Measurements from ENCODE around the gene PDGFA. TPM values are rescaled to one million over a fixed set of nuclear protein-coding genes. Genes with fewer than 3 reads are reported as not detected.
A peak's percentile ranks its signal among the peaks of the same experiment; 100 is the strongest.

The PDGFA gene
- total RNA-seq, 1 donor from 2014 or later: 53.9 TPM

DNA sequence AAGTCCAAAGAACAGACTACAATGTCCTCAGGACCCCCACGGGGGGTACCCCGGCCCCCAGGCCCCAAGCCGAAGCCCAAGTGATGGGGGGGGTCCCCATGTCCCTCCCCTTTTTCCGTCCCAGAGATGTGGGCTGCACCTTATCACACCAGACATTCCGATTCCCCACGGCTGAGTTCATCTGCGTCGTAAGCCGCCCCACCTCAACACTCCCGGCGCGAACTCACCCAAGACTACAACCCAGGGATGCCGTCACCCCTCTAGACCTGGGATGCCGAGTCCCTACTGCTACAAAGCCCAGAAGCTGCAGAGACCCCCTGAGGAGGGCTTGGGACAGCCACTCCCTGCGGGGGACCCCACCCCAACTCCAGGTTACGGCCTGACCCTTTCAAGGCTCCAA lies 14.5 kb downstream of the PDGFA start:
- DNase-seq (ENCODE audit: low read depth in 2 of 2): no peak

DNA sequence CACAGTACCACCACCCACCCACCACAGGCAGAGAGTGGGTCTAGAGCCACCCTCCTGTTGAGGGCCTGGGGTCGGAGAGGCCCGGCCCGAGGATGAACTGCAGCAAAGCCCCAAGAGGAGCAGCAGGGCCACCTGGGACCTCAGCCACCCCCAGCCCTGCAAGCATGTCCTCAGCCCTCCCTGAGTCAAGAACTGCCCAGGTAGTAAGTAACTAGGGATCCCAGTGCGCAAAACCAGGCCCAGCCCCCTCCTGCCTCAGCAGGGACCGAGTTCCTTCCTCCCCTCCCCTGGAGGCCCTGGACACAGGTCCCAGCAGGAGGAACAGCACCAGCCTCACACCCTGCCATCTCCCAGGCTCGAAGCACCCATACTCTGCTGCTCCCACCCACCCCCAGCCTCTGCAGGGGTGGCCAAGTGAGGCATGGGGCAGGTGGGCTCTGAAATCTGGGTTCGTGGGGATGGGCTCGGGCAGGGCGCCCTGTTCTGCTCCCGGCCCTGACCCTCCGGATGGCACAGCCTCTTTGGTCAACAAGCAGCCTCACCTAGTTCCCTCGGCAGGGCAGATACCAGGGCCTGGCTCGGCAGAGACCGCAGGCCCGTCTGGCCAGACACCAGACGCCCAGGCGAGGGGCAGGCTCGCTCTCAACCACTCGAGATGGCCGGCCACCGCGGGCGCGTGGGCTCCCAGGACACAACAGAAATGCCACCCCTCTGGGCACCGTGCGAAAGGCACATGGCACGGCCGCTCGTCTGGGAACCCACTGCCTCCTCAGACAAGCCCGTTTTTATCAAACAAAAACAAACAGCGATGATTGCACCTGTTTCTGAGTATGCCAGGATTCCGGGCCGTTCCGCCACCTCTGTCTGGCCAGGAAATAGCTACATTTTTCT lies 15.2 kb downstream of the PDGFA start:
- no peak for DNase-seq (ENCODE audit: low read depth in 2 of 2)

DNA sequence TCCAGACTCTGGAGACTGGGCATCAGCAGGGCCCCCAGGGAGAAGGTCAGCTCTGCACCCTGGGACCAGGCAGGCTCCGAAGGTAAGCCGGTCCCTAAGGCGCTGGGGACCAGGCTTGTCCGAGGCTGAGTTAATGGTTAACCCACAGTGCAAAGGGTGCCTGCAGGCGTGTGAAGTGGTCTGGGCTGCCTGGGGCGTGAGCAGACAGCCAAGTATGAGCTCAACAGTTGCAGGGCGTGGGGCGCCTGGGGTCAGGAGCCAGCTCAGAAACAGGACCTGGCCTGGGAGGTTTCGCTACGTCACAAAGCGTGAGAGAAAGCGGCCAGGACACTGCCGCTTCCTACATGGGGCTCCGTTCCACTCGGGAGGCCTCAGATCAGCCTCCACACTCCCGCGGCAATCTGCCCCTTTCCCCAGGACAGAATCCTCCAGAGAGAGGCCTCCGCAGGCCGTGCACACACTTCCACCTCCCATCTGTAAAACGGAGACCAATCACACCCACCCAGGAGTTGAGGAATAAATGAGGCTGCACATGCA lies 16.0 kb downstream of the PDGFA start:
- DNase-seq (ENCODE audit: low read depth in 2 of 2): no peak

DNA sequence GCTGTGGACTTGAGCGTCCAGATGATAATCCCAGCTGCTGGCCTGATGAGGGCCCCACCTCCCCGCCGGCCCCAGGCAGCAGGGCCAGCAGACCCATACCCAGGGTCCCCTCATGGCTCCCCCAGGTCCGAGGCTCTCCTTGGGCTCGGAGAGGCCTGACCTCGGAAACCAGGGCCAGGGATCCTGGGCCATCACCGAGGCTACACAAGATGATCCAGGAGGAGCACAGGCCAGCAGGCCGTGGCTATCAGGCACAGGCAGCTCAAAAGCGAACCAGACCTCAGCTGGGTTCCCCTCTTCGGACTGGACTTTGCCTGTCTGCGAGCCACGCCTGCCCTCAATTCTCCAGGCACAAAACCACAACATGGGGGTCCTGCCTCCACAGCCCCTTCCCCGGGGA lies 17.4 kb downstream of the PDGFA start:
- DNase-seq (ENCODE audit: low read depth in 2 of 2): no peak

DNA sequence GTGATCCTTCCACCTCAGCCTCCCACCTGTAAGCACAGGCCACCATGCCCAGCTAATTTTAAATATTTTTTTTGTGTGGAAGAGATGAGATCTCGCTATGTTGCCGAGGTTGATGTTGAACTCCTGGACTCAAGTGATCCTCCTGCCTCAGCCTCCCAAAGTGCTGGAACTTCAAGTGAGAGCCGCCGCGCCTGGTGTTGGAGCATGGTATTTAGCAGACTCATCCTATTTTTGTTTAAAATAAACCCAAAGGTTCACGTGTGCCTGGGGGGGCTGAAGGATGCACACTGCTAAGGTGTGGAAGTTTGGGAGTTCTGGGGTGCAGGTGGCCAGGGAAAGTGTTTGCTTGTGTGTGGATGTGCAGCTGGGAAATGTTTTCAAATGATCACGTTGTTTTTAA lies 18.1 kb downstream of the PDGFA start:
- DNase-seq (ENCODE audit: low read depth in 2 of 2): no peak

DNA sequence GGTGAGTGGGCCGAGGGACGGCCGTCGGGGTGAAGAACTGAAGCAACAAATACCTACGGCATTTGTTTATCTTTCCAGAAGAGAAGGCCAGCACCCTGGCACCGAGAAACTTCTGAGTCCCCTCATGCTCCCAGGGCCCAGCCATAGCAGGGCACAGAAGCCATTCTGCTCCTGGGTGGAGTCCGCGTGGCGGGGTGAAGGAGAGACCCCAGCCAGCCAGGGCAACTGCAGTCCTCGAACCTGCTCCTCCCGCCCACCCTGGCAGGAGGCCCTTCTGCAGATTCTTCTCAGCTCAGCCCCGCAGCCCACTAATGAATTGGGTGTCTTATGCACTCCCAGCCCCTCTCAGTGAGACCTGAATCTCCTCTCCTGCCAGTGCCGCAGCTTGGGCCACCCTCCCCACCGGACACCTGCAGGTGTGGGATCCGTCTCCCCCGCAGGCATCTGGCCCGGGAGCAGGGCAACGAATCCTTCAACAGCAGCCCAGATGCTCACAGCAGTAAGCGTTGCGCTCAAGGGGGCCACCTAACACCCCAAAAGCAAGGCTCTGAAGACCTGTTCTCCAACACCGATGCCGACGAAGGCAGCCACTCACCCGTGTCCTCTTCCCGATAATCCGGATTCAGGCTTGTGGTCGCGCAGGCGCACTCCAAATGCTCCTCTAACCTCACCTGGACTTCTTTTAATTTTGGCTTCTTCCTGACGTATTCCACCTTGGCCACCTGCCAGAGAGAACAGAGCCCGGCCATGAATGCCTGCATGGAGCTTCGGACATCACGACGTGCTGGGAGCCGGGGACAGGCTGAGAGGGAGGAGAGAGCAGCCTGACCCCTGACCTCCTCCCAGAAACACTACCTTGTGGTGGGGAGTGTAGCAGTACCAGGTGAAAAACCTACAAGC lies 18.9 kb downstream of the PDGFA start:
- DNase-seq (ENCODE audit: low read depth in 2 of 2): no peak

DNA sequence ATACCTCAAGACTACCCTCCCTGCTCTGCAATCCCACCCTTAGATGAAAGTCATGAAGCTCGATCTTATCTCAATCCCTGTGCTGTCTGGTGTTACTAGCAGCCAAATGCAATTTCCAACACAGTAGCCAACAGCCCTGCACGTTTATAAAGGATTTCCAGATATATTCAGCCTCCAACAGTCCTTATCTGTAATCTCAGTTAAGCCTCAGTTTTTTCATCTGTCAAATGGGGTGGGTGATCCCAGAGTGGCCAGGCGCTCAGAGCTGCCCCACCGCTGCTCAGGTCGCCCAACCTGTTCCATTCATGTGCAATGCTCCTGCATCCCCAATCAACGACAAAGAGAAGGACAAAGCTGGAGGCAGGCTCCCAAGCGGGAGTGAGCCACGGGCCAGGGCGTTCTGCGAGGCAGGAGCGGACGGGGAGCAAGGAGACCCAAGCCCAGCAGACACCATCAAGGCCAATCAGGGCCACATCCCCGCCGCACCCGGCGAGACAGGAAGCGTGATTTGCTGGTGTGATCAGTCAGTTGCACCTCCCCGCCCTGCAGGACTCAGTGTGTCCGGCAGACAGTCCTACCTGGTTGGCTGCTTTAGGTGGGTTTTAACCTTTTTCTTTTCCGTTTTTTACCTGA lies 19.7 kb downstream of the PDGFA start:
- DNase-seq (ENCODE audit: low read depth in 2 of 2): no peak

DNA sequence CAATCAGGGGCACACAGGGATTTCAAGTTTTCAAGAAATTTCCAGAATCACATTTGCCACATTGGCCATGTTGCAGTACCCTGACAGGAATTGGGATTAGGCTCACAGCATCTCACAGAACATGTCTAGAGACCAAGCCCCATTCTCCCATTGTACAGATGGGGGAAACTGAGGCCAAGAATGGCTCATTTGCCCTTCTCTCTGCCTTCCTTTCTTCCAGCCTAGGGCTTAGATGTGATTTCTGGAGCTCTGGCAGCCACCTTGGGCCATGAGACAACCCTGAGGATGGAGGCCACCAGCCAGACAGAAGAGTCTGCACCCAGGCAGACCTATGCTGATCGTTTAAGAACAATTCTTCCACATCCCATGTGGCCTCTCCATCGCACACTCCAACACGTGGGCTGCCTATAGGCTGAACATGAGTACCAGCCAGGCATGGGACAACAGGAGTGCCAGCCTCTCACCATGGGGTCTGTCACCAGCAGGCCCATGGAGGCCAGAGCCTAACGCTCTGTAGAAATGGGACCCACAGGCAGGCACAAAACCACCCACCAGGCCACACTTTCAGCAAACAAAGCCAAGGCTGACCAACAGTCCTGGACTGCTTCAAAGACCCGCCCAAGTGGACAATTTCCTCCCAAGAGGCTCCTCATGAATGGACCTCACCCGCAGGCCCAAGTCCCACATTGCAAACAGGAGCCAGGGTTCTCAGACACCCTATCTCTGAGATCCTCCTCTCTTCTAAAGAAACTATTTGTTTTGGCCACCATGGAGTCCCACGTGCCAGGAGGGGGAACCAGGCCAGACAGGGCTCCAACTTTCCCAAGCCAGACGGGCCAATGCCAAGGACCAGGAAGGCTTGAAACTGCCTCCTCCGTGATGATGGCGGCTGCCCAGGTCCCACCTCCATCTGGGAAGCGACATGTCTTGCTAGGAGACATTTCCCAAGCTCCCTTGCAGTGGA lies 20.7 kb downstream of the PDGFA start:
- DNase-seq (ENCODE audit: low read depth in 2 of 2): no peak

DNA sequence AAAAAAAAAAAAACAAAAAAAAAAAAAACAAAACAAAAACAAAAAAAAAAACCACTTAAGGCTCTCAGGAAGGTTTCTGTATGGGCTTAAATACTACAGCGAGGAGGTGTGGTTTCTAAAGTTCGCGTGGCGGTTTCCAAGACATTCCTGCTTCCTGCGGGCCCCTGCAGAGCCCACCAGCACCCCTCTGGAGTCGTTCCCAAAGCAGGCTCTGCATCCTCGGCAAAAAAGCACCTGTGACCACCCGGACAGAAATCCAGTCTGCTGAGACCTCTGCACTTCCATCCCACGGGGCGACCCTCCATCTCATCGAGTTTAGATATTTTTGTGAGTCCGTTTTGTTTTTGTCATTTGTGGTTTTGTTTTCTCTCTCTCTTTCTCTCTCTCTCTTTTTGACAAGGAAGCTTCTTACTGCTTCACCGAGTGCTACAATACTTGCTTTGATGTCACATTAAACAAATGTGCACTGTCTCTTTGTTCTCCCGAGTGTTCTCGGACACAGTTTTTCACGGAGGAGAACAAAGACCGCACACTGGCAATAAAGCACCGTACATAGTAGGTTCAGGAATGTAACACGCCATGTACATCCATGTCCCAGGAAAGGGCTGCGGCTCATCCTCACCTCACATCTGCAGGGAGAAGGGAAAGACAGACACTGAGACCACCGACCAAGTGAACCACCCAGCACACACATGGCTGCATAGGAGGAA lies 21.5 kb downstream of the PDGFA start:
- no peak for DNase-seq (ENCODE audit: low read depth in 2 of 2)

DNA sequence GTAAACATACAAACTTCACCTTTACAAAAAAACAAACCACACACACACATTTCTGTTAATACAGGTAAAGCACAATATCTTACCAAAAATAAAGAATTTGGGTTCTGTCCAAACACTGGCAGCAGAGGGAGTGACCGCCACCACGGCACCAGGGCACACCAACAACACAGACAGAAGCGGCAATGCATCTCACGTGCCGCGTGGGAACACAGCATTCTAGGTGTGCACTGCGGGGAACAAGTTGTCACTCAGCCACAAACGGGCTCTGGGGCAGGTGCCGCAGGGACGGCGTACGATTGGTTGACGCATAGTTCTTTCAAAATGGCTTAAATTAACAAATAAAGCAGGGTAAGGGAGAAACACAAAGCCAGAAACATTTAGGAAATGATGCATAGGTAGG lies 22.3 kb downstream of the PDGFA start:
- DNase-seq (ENCODE audit: low read depth in 2 of 2): no peak

DNA sequence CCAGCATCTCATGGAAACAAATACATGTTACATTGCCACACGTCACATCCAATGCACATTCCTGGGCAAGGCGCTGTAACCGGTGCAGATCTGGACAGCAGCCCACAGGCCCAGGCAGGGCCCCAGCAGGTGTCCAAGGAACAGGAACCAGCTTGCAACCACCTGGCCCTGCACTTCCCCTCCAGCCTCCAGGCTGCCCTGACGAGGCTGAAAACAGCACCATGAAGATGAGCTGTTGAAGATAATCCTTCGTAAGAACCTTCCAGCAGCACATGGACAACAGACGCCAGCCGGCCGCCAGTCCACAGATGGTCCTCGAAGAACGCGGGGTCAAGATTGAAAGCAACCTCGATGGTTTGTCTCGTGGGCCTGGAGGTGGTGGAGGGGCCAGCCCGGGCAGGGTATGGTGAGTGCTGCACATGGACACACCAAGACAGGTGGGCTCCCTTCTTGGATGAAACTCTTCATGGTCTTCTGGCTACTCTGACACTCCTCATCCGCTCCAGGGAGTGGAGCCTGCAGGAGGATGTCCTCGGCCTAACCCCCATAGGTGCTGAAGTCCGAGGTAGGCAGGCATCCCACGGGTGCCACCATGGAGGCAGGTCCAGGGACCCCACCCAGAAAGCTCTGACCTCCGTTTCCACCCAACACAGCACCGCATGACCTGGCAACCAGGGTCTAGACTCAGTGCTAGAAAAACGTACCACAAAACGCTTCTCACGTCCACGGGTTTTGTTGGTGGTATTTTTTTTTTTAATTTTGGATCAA lies 22.9 kb downstream of the PDGFA start:
- DNase-seq (ENCODE audit: low read depth in 2 of 2): peak; percentile 26 to 60

DNA sequence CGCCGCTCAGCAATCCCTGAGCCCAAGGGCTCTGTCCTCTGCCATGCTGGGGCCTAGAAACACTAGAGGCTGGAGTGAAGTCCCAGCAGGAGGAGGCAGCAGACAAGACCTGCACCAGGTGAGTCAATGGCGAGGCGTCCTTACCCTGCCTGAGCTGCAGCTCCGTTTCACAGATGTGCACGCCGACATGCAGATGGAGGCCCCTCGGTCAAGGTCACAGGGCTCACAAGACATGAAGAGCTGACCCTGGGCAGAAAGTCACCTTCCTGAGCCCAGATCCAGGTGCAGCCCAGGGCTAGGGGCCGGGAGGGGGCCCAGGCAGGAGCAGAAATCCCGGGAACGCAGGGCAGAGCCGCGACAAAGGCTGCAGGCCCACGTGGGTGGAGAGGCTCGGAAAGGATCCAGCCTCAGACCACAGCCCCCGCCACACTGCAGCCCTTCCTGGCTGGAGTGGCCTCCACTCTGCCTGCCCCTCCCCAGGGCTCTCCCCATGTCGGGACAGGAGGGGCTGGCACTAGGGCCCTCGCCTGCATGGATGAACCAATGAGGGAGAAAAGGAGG lies 23.8 kb downstream of the PDGFA start:
- DNase-seq (ENCODE audit: low read depth in 2 of 2): no peak

DNA sequence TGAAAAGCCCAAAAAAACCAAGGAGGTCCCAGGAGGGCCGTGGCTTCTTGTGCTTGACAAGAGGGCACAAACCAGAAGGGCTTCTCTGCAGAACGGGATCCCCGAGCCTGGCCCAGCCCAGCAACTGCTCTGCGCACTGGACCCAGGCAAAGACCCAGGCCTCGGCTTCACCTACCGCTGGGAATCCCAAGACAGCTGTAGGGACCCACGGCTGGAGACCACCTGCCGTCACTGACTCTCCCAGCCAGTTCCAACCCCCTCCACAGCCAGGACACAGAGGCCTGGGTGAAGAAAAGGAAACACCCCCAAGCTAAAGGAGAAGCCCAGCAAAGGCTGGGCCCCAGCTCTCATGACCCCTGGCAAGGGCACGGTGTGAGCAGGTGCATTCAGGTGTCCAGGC lies 24.3 kb downstream of the PDGFA start:
- DNase-seq (ENCODE audit: low read depth in 2 of 2): no peak

DNA sequence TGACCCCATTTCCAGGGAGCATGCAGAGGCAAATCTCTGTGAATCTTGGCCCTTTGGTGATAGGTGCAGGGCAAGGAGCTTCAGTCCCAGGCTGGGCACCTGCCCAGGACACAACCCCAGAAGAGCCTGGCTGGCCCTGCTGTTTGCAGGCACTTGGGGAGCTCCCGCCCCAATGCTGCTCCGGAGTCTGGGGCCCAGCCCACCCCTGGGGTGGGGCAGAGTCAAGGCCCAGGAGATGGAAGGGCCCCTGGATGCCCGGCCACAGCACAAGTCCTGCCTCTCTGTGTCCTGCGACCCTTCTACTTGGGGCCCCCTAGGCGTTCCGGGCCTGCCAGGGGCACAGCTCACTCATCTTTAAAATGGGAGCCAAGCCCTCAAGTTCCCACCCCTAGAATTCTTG lies 24.7 kb downstream of the PDGFA start:
- no peak for DNase-seq (ENCODE audit: low read depth in 2 of 2)

DNA sequence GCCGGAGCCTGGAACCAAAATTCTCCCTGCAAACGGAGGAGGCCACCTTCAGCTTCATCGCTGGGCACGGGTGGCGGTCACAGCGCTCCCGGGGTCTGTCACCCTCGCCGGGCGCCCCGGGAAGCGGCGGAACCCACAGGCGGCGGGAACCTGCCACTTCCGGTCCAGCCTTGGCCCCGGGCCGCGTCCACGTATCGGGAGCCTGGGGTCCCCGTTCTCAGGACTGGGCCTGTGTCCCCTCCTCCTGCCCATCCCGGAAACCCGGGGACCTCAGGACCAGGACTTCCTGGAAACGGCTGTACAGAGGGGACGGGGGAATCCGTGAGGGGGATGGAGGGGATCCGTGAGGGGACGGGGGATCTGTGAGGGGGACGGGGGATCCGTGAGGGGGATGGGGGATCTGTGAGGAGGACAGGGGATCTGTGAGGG lies 25.4 kb downstream of the PDGFA start:
- DNase-seq (ENCODE audit: low read depth in 2 of 2): no peak

DNA sequence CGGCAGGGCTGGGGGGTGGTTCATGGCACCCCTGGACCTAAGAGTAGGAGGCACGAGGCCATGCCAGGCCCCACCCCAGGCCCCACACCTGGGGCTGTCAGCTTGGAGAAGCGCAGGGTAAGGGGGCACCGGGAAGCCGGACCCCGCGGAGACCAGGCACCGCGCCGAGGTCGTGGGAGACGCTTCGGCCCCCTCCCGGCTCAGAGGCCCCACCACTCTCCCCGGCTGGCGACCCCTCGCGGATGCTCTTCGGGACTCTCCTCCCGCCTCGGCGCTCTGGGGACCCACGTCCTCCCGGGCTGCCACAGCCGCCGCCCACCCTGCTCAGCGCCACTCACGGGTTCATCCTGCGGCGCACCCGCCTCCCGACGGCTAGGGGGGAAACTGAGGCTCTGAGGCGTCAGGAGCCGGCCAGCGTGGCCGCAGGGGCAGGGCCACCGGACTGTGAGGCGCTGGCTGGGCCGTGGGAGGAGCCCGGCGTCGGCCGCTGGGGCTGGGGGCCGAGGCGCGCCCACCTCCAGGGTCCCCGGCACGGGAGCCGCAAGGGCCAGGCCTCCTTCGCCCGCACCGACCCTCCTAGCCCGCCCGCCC lies 25.9 kb downstream of the PDGFA start:
- DNase-seq (ENCODE audit: low read depth in 2 of 2): no peak

DNA sequence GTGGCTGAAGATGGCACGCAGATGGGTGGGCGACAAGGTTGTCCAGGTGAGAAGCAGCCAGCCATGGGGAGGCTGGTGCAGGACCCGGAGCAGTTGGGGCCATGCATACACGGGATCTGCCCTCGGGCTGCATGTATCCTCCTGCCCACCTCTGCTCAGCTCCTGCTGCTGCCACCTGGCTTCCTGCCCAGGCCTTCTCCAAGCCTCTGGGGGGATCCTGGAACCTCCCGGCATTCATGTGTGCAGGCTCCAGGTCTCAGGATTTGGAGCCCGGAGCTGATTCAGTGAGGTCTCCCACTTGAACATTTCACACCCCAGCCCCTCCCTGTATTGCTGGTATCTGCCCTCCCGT lies 27.0 kb downstream of the PDGFA start:
- DNase-seq (ENCODE audit: low read depth in 2 of 2): no peak

DNA sequence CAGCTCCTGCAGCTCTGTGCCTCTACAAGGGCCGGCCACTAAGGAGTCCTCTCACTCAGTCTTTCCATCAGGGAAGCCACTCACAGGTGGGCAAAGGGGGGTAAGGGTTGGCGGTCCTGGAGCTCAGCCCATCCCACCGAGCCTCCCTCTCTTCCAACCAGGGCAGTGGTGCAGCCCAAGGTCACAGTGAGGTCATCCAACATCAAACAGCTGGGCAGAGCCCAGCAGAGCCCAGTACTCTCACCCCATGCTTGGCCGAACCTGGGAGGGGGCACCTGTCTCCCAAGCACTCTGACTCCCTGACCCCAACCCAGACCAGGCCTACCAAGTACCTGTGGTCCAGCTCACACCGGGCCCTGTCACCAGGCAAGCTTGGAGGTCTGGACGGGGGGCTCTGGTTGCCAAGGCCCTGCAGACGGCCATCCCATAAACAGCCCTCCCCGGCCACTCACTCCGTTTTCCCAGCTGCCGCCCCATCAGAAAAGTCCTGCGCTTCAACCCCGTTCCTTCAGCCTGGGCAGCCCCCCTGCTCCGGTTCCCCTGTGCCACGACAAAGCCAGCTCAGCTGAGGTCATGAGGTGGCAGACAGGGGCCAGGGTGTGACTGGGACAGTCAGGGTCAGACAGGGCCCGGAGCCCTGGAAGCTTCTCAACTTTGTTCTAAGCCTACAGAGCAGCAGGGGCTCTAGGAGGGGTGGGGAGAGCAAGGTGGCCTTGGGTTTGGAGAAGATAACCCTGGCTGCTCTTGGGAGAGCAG lies 27.5 kb downstream of the PDGFA start:
- no peak for DNase-seq (ENCODE audit: low read depth in 2 of 2)

Measured in dermis microvascular lymphatic vessel endothelial cell (primary cell).